K562 (cell line): ENCODE data around the gene NODAL. TPM values are rescaled to one million over a fixed set of nuclear protein-coding genes. Genes with fewer than 3 reads are reported as not detected.

ENCODE experiments used
- ATAC-seq: fragments of 200-7000 bp; cut with Tn5 transposase; 3 replicates; pipeline ENCODE4 v1.9.1; 2020; ENCODE audit warnings: moderate library complexity
- BruUV-seq: library from RNA; stranded (reverse); fragments of 400-500 nt; replicated peaks from 2 replicates; lab custom pipeline; 2021; lab: Mats Ljungman, UMichigan
- CTCF ChIA-PET: fragments of 300-600 bp; formaldehyde crosslinking; extraction: SDS; loops from one replicate; lab custom pipeline; 2021; ENCODE audit warnings: low intra/inter-chr PET ratio; lab: Yijun Ruan, JAX
- POLR2A ChIA-PET: fragments of 300-600, 350-650 bp; sonication (Branson Sonifier 250); formaldehyde crosslinking; extraction: SDS; loops from one replicate; lab custom pipeline; 2021; ENCODE audit warnings: antibody characterized with exemption, inconsistent platforms; lab: Yijun Ruan, JAX
- DNase-seq, 4 experiments: peaks; one replicate each; pipeline versions ENCODE4 v3.0.0 to v3.0.0-alpha.2; 2011 to 2018; ENCODE audit warnings: low spot score in 3 of 4, mixed read lengths in 3 of 4; ENCODE audit errors: extremely low read depth in 1 of 4
- FAIRE-seq: peaks from 2 replicates; lab custom pipeline; 2011; peaks lifted over from hg19 to GRCh38; lab: Jason Lieb, UNC
- H2AFZ ChIP-seq: 2 replicates; pipeline ENCODE4 v1.6.0; 2011; ENCODE audit warnings: low read depth, low read length, control low read depth, inconsistent platforms
- H3K27ac ChIP-seq: fragments of 200-600 bp; 3 replicates; pipeline ENCODE4 v1.8.0; 2011; ENCODE audit warnings: low read depth, mild to moderate bottlenecking, control low read depth, inconsistent platforms, low read length, moderate library complexity, mixed read lengths; ENCODE audit errors: extremely low read depth
- H3K27me3 ChIP-seq, 2 experiments: fragments of 300-600 bp in 1 of 2; 2 replicates in 1 of 2; 3 replicates in 1 of 2; pipeline versions ENCODE4 v1.6.0 to v1.8.0; 2011; ENCODE audit warnings: inconsistent platforms in 2 of 2, low read length in 2 of 2, mild to moderate bottlenecking in 1 of 2, mixed read lengths in 1 of 2, moderate library complexity in 1 of 2; ENCODE audit not compliant: control insufficient read depth in 2 of 2, insufficient read depth in 2 of 2
- H3K36me3 ChIP-seq: fragments of 300-600 bp; 3 replicates; pipeline ENCODE4 v1.8.0; 2011; ENCODE audit warnings: mild to moderate bottlenecking, low read length, inconsistent platforms; ENCODE audit not compliant: control insufficient read depth, insufficient read depth
- H3K4me1 ChIP-seq, 2 experiments: fragments of 200-600 bp in 1 of 2; replicated peaks in 1 of 2; 2 replicates in 1 of 2; 3 replicates in 1 of 2; pipeline versions ENCODE4 v1.5.1 to v1.8.0; 2011; ENCODE audit warnings: inconsistent platforms in 2 of 2, low read length in 2 of 2, mild to moderate bottlenecking in 1 of 2, mixed read lengths in 1 of 2, moderate library complexity in 1 of 2; ENCODE audit not compliant: control insufficient read depth in 2 of 2, insufficient read depth in 2 of 2
- H3K4me2 ChIP-seq: 2 replicates; pipeline ENCODE4 v1.6.1; 2011; ENCODE audit warnings: low read length, control low read depth, inconsistent platforms, mixed read lengths; ENCODE audit not compliant: insufficient read depth
- H3K4me3 ChIP-seq: fragments of 200-600 bp; sonication (generic), shearing (Covaris generic); 2 replicates; pipeline ENCODE4 v1.5.1; 2016; ENCODE audit warnings: control low read depth, inconsistent platforms
- H3K79me2 ChIP-seq: fragments of 200-600 bp; 3 replicates; pipeline ENCODE4 v1.8.0; 2011; ENCODE audit warnings: low read length, inconsistent platforms; ENCODE audit not compliant: control insufficient read depth, insufficient read depth
- H3K9ac ChIP-seq, 2 experiments: 2 replicates each; pipeline versions ENCODE4 v1.6.0 to v1.6.1; 2011; ENCODE audit warnings: low read depth in 2 of 2, low read length in 2 of 2, control low read depth in 1 of 2, inconsistent platforms in 1 of 2, mild to moderate bottlenecking in 1 of 2, mixed read lengths in 1 of 2; ENCODE audit not compliant: insufficient read depth in 1 of 2
- H3K9me1 ChIP-seq: one replicate; pipeline ENCODE4 v1.6.0; 2011; ENCODE audit warnings: inconsistent platforms, mild to moderate bottlenecking, low read length, moderate library complexity; ENCODE audit not compliant: control insufficient read depth, insufficient read depth
- H3K9me3 ChIP-seq: replicated peaks from 2 replicates; pipeline ENCODE4 v1.5.1; 2011; ENCODE audit warnings: low read depth, low read length, inconsistent platforms; ENCODE audit not compliant: control insufficient read depth, insufficient read depth
- H4K20me1 ChIP-seq: replicated peaks from 2 replicates; pipeline ENCODE4 v1.6.1; 2011; ENCODE audit warnings: low read length, inconsistent platforms, mixed read lengths; ENCODE audit not compliant: control insufficient read depth, insufficient read depth
- CBX8 ChIP-seq: fragments of 200-600 bp; sonication (generic); IDR thresholded peaks from 2 replicates; pipeline ENCODE4 v1.6.1; 2012; ENCODE audit warnings: borderline replicate concordance, mixed run types, low read depth, mild to moderate bottlenecking, moderate library complexity, mixed read lengths, low read length, control low read depth, inconsistent platforms; ENCODE audit not compliant: poor library complexity, severe bottlenecking; ENCODE audit errors: extremely low read depth
- MAFK ChIP-seq: IDR thresholded peaks from 2 replicates; pipeline ENCODE4 v1.6.1; 2011; ENCODE audit warnings: low read length, improper control_type of control experiment
- RBM14 ChIP-seq: fragments of 200-400 bp; formaldehyde crosslinking; IDR thresholded peaks from 2 replicates; pipeline ENCODE4 v1.6.1; 2018; ENCODE audit warnings: low read depth, mild to moderate bottlenecking, low read length, moderate library complexity, borderline replicate concordance; ENCODE audit not compliant: insufficient read depth
- RNF2 ChIP-seq: sonication (generic); IDR thresholded peaks from 2 replicates; pipeline ENCODE4 v1.6.1; 2016
- ZFP1 ChIP-seq: fragments of 450-650 bp; formaldehyde crosslinking; IDR thresholded peaks from 2 replicates; pipeline ENCODE4 v1.4.0; 2020; ENCODE audit warnings: mild to moderate bottlenecking, mixed read lengths
- ZFP36 ChIP-seq: fragments of 150-350 bp; IDR thresholded peaks from 2 replicates; pipeline ENCODE4 v1.6.1; 2018; ENCODE audit warnings: low read length, low read depth; ENCODE audit not compliant: partially characterized antibody
- ZKSCAN3 ChIP-seq: fragments of 250-450 bp; sonication (Bioruptor Pico); IDR thresholded peaks from 2 replicates; pipeline ENCODE4 v1.4.0; 2020
- ZNF589 ChIP-seq: fragments of 200-800 bp; sonication (Bioruptor generic); IDR thresholded peaks from 2 replicates; pipeline ENCODE4 v1.6.1; 2016; ENCODE audit warnings: low read depth, missing genetic modification characterization, missing compliant biosample characterization
- WGBS: fragments of 100-300 bp; shearing (Covaris generic); methylation state at CpG from one replicate; pipeline ENCODE4 v1.1.6; 2016; ENCODE audit warnings: low coverage, mixed read lengths; ENCODE audit not compliant: insufficient coverage; ENCODE audit errors: missing lambda C conversion rate; 5-methylcytosine and 5-hydroxymethylcytosine counted together
- in situ Hi-C: fragments of 300-500 bp; cut with MboI; formaldehyde crosslinking; loops from 4 replicates; pipeline ENCODE4 v1.15.0; 2018; ENCODE audit warnings: inconsistent platforms, mixed read lengths
- intact Hi-C: fragments of 100-400 bp; cut with micrococcal nuclease; formaldehyde crosslinking; loops from 2 replicates; pipeline ENCODE4 v1.14.2; 2022
- polyA plus RNA-seq, 8 experiments: library from polyadenylated mRNA; depleted of rRNA in 4 of 8; stranded (reverse) in 5 of 8; unstranded in 3 of 8; fragments of >200 nt; fragmentation: Nextera tagmentation in 2 of 8; fragmentation: Illumina TruSeq in 1 of 8; extraction: Ambion mirVana in 2 of 8; extraction: Trizol in 1 of 8; gene quantifications; 2 replicates each; pipeline versions ENCODE4 v1.2.1 to v1.2.3, GENCODE V29; 2011 to 2014; ENCODE audit warnings: inconsistent platforms in 1 of 8, missing spikeins in 1 of 8
- total RNA-seq, 7 experiments: library from RNA; depleted of rRNA in 6 of 7; stranded (reverse); fragments of >200 nt in 6 of 7; fragmentation: Illumina TruSeq in 2 of 7; extraction: Trizol in 2 of 7; gene quantifications; 2 replicates each; pipeline versions ENCODE4 v1.2.1 to v1.2.3, GENCODE V29; 2011 to 2021; ENCODE audit warnings: low replicate concordance in 1 of 7
- TF ChIP-seq, protein P1 (sequence below): fragments of 200-800 bp; sonication (Bioruptor generic); IDR thresholded peaks from 2 replicates; pipeline ENCODE4 v1.6.1; 2017; ENCODE audit warnings: missing genetic modification characterization, missing compliant biosample characterization

The NODAL gene
- total and polyA plus RNA-seq, 9 of the 15 experiments (the other 6 are each of a cell fraction or from before 2014, with no cell fraction given): not detected

DNA sequence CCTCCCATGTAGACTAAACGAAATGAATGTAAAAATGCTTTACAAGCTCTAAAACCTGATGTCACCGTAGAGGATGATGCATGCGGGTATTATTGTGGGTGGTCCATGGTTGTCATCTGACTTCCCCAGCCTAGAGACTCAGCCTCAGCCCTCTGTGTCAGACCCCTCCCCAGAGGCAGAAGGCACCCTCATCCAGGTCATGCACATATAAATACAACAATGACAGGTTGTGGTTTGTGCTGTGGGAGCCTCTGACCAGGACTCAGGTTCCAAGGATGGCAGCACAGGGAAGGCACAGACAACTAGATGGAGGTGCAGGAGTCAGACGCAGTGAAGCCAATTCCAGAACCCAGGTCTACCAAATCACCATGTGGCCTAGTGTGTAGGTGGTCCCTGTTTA, 3.3 kb upstream of the NODAL start:
- POLR2A ChIA-PET: interaction anchor here (0.7 kb wide), 1 partner anchor 11 kb away, joined by 6 read pairs; no protein-coding TSS in a partner anchor
- FAIRE-seq (no peak), ATAC-seq (no peak), DNase-seq (no peak)
- TF ChIP-seq, protein P1, sequence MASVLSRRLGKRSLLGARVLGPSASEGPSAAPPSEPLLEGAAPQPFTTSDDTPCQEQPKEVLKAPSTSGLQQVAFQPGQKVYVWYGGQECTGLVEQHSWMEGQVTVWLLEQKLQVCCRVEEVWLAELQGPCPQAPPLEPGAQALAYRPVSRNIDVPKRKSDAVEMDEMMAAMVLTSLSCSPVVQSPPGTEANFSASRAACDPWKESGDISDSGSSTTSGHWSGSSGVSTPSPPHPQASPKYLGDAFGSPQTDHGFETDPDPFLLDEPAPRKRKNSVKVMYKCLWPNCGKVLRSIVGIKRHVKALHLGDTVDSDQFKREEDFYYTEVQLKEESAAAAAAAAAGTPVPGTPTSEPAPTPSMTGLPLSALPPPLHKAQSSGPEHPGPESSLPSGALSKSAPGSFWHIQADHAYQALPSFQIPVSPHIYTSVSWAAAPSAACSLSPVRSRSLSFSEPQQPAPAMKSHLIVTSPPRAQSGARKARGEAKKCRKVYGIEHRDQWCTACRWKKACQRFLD (CRISPR knock-in tag): no peak
- TF ChIP-seq MAFK (no peak), CBX8 (peak; percentile 94), RBM14 (no peak), ZFP1 (CRISPR knock-in tag) (no peak), RNF2 (peak; percentile 44; the same call in 1 of the 2 replicates), ZKSCAN3 (CRISPR knock-in tag) (no peak), ZNF589 (CRISPR knock-in tag) (no peak), ZFP36 (peak; percentile 38)
- no peaks in the 10 kb centered on the region for H3K9me1 ChIP-seq
- 2% methylated on average over 4 of the region's 4 CpGs for WGBS
- no peaks in the 10 kb centered on the region for H3K9me3 ChIP-seq
- CTCF ChIA-PET: no interaction called here
- H4K20me1 ChIP-seq: 0 out of 2 replicates have a peak, but pooled peaks cover 4% of the 10 kb centered on the region
- no peak overlapping the region for H2AFZ ChIP-seq
- no peak overlapping the region for H3K4me2 ChIP-seq
- no peak overlapping the region for H3K27ac ChIP-seq
- no peaks in the 10 kb centered on the region for H3K79me2 ChIP-seq
- intact Hi-C loops: no loop called here
- H3K36me3 ChIP-seq: no peaks in the 10 kb centered on the region
- no peak overlapping the region for H3K4me3 ChIP-seq
- BruUV-seq: no TSS peak
- in situ Hi-C loops: no loop called here
- no peak overlapping the region for H3K9ac ChIP-seq
- H3K4me1 ChIP-seq: peaks cover 0 to 19% of the 10 kb centered on the region in 2 experiments; a peak in 3 of 5 replicates
- H3K27me3 ChIP-seq: peaks cover 54 to 74% of the 10 kb centered on the region in 2 experiments
